ENCODE results near the gene NET1.
"Not testable (repeated sequence)": the region's sequence is repeated elsewhere in the genome, so short reads cannot be mapped to it uniquely, and the experiment has no call there.

NET1 gene

DNA sequence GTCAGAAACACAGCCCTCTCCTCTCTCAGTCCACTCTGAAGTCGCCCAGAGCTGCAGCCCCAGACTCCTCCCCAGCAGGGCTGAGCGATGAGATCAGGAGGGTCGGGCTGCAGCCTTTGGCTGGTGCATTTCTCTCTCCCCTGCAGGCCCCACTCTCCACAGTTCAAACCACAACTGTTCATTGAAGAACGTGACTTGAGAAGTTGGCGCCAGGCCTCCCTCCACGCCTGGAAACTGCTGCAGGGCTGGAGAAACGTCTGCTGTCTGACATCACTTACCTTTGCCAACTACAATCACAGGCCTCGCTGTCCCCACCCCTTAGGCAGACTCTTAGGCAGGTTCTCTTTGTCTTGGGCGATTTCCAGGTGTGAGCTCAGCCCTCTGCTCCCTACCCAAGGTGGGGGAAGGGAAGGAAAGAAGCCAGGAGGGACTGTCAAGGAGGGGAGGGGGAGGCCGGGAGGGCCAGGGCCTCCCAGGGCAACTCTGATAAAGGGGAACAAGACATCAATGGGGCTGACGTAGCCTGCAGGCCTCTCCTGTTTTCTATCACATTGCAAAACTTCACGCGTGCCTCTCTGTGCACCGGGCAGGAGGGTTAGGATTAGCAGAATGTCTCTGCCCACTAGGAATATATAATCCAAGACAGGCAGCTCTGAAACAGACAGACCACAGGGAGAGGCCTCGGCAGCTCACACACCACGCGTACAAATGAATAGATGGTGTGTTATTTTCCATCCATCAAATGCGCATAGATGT lies 54.3 kb downstream of the NET1 start:
- no peak for DNase-seq

DNA sequence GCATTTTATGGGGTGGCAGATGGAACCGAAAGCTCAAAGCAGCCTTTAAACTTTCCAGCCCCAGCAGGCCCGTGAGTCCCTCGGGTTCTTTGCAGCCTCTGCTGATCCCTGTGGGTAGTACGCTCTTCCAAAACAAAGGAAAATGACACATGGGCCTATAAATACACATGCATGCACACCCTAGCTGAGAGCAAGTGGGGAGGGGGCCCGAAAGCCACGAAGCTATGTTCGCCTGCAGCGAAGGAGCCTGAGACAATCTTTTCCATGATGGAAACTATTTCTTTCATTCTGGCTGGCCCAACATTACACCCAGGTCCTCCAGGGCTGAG lies 54.8 kb downstream of the NET1 start:
- no peak for DNase-seq

DNA sequence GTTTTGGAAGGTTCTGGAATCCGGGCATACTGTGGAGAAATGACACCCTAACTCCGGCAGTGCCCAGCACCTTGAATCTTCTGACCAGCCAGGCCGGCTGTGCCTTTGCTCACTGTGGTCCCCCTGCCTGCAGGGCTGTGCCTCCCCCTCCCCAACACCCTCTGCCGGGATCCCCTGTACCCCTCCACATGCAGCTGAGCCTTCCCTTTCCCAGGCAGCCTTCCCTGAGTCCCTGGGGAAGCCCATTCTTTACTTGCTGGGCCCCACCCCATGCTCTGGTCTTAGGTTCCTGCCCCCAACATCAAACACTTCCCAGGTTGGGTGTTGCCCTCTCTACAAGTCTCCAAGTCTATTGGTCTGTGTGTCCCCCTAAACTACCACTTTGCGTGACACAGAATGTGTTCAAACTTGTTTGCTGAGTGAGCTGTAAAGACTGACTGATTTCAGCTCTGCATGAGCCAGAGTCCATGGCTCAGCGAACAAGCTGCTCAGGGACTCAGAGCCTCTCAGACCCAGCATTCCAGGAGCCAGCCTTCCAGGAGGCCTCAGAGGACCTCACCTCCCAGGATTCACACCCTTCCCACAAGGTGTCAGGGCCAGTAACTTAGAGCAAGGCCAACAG lies 55.4 kb downstream of the NET1 start:
- no peak for DNase-seq

DNA sequence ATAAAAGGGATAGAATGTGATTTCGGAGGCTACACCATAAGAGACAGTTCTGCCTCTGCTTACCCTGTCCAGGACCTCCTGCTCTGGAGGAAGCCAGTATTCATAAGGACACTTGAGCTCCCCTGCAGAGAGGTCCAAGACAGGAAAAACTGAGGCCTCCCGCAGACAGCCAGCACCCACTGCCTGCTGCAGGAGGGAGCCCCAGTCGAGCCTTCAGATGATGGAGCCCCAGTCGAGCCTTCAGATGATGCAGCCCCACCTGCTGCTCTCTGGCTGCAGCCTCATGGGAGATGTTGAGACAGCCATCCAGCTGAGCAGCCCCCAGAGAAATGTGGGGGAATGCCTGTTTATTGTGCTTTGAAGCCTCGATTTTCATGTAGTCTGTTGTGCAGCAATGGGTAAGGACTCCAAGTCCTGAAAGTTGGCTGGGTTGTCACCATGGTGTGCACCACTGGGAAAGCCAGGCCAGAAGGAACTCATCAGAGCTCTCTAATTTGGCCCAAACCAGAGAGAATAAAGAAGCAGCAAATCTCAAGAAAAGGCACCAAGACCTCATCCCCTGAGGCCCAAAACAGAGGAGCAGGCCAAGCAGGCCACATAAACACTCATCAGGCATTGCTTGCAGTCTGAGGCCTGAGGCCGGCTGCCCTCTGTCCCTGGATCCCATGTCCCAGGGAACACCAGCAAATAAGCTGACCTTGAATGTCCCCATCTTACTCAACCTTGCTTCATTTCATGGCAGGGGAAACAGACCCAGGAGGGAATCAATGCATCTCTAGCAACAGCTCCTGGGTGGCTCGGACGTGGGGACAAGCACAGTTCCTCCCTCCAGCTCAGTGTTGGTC lies 56.1 kb downstream of the NET1 start:
- DNase-seq: no peak

DNA sequence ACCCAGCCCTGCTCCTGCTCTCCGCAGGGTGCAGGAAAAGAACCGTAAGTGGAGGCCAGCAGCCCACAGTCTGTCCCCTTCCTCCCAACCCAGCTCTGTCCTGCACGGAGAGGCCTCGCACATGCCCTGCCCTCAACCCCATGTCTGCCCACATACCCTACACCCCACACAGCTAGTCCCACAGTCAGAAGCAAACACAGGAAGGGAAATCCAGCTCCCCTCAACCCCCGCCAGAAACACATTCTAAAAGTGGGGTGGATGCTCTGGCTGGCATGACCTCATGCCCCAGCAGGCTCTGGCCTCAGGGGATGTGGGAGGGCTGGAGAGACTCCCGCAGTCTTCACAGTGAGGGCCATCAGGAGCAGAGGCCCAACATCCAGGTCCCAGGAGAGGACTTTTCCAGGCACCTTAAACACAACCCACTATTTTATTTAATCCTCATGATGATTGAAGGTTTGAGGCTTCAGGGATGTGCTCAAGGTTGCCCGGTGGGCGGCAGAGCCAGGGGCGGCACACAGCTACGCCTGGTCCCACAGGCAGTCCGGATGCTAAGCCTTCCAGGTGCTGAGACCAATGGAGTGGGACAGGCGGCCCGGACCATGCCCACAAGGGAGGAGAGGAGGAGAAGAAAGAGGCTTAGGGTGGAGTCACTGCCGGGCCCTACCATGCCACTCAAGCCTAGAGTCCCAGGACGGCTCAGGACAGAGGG lies 57.1 kb downstream of the NET1 start:
- DNase-seq: no peak

DNA sequence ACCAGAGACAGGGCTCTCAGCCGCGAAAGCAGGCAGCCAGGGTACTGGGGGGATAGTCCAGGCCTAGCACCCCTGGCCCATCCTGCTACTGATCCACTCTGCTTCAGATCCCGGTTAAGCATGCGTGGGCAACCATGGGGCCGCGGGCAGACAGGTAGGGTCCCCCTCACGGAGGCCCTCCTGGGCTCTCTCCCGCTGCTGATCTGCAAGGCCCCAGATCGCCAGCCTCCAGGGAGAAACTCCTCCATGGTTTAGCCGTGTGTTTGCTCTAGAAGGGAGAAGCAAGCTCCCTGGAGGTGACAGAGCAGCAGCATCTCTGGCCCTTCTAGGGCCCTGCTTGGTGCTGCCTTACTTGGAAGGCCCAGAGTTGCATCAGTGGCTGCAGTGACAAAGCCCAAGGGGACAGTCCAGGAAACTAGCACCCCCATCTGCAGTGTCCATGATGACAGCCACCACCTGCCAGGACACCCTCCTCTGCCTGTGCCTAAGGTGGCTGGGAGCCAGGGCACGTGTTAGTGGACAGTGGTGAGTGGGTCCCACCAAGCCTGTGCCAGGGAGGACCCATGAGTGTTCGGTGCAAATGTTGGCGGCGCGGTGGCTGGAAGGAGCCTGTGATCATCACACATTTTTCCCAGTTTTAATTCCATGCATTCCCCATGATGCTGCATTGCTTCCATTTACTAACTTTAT lies 57.9 kb downstream of the NET1 start:
- DNase-seq: no peak

GRCh38 chr10:5474642-5475041 lies 62.3 kb downstream of the NET1 start:
- DNase-seq: not testable (repeated sequence)

DNA sequence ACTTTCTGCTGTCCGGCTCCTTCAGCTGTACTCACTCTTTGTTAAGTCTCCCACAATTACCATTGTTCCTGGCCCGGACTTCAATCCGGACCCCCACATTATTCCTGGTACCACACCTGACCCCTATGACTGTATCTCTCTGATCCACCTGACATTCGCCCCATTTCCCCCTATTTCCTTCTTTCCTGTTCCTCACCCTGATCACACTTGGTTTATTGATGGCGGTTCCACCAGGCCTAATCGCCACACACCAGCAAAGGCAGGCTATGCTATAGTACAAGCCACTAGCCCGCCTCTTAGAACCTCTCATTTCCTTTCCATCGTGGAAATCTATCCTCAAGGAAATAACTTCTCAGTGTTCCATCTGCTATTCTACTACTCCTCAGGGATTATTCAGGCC lies 62.7 kb downstream of the NET1 start:
- DNase-seq: not testable (repeated sequence)

DNA sequence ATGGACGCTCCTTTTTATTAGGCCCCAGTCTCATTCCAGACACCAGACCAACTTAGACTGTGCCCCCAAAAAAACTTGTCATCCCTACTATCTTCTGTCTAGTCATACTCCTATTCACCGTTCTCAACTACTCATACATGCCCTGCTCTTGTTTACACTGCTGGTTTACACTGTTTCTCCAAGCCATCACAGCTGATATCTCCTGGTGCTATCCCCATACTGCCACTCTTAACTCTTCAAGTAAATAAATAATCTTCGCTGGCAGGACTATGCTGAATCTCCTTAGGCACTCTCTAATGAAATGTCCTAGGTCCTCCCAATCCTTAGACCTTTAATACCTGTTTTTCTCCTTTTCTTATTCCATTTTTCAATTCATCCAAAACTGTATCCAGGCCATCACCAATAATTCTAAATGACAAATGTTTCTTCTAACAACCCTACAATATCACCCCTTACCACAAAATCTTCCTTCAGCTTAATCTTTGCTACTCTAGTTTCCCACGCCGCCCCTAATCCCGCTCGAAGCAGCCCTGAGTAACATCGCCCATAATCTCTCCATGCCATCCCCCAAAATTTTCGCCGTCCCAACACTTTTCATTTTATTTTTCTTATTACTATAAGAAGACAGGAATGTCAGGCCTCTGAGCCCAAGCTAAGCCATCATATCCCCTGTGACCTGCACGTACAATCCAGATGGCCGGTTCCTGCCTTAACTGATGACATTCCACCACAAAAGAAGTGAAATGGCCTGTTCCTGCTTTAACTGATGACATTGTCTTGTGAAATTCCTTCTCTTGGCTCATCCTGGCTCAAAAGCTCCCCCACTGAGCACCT lies 63.8 kb downstream of the NET1 start:
- not testable (repeated sequence) for DNase-seq

DNA sequence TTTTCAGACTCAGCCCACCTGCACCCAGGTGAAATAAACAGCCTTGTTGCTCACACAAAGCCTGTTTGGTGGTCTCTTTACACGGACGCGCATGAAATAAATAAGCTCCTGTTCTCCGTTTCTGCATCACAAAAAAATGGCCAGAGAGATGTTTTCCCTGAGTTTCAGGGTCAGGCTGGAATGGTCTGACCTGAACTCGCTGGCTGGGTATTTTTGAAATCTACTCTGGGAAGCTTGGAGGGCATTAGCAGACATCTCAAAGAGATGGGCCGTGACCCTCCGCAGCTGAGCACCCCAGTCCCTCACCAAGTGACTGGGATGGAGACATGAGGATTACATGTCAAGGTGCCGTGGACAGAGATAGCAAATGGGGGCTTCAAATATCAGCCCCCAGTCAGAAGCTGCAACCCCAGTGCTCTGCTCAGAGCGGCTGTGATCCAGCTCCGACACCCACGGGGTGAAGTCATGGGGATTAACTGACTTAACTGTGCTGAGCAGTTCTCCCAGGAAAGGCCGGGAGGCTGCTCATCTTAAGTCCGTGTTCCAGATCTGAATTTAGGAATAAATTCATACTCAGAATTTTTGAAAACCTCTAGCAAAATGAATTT lies 64.7 kb downstream of the NET1 start:
- no peak for DNase-seq

DNA sequence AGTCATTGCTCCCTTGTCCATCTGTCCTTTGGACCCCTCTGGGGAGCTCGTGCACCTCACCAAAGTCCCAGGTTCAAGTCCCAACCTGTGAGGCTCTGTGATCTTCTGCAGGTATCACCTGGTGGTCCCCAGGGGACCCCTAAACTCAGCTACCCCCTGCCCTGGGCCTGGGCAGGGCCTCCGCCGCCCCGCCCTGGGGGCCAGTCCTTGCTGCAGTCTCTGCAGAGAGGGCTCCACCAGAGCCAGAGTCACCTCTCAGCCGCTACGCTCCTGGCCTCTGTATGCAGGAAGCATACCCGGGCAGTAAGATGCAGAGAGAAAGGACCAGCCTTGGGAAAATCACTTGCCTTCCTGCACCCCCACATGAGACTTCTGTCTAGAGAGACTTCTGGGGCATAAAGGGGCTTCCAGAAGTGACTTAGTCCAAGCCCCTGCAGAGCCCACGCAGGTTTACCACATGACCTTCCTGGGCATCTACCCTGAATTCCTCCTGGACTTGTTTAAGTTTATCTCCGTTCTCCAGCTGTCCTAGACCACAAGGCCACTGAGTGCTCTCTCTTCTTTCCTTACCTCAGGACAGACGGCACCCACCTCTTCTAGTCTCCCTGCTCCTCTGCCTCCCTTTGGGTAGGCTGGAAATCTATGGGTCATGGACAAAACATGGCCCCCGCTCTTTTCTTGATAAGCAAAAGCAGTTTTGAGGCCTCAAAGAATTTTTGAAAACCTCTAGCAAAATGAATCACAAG lies 65.8 kb downstream of the NET1 start:
- no peak for DNase-seq

DNA sequence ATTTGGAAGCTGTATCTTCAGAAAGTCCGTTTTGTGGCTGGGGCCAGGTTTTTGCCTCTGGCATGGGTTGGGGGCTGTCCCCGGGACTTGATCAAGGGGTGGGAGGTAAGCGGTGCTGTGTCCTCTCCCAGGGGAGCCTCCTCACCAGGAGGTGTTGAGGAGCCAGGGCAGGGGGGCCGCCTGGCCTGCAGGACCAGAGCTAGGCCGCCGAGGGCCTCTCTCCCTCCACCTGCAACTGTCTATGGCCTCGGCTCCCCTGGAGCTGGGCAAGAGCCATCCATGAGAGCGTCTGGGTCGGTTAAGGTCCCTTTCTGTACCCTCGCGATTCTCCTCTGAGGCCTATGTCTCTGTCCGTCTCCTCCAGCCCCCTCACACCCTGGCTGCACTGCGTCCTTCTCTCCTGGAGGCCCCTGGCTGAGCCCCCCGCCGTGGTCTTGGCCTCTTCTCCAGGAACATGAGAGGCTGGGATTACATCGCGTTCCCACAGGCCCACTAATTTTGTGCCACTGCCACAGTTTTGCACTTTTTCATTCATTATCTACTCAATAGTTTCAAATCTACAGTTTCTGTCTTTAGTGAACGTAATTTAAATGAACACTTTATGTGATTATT lies 66.4 kb downstream of the NET1 start:
- DNase-seq: no peak

DNA sequence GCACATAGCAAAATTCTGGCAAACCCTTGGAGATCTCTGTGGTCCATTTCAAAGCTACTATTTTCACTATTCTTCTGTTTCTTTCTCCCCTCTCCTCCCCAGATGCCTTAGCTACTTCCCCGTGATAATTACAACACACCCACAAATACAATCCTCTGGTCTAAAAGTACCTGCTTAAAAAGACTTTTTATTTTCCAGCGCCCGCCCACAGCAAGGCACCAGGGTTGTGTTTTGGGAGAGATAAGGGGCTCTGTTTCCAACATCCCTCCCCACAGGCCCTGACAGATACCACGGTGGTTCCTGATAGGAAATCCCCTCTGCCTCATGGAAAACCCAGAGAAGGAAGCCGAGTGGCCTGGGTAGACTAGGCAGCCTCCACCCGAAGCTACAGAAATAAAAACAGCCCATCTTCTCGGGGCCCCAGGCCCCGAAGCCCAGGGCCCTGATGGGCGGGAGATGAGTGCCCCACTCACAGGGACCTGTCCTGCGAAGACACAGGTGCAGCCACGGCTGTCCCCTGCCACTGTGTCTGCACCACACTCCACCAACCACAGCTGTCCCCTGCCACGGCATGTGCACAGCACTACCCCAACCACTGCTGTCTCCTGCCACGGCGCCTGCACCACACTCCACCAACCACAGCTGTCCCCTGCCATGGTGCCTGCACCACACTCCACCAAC lies 67.3 kb downstream of the NET1 start:
- peak; percentile 26 for DNase-seq

- no peak for DNase-seq
These were observed 68.0 kb downstream of the NET1 start for GRCh38 chr10:5480162-5480941.

GRCh38 chr10:5481121-5481520 lies 68.8 kb downstream of the NET1 start:
- DNase-seq: no peak

- no peak for DNase-seq
These were observed 69.7 kb downstream of the NET1 start for GRCh38 chr10:5482016-5482415.

GRCh38 chr10:5484205-5484604 lies 71.8 kb downstream of the NET1 start:
- no peak for DNase-seq

- DNase-seq: no peak
These were observed 72.9 kb downstream of the NET1 start for GRCh38 chr10:5485290-5485689.
